GM20000 (cell line): ENCODE data around the gene BRAP.

Experiments used
- DNase-seq: peaks from one replicate; pipeline ENCODE4 v3.0.0; 2012; ENCODE audit warnings: low spot score
- CTCF ChIP-seq: IDR thresholded peaks from 2 replicates; pipeline ENCODE4 v1.5.1; 2012; ENCODE audit warnings: mild to moderate bottlenecking, control low read depth; ENCODE audit errors: extremely low read depth, missing control alignments

The BRAP gene

GRCh38 chr12:111715279-111715678, 29.5 kb upstream of the BRAP start:
- TF ChIP-seq CTCF, result no peak
- no peak for DNase-seq

DNA sequence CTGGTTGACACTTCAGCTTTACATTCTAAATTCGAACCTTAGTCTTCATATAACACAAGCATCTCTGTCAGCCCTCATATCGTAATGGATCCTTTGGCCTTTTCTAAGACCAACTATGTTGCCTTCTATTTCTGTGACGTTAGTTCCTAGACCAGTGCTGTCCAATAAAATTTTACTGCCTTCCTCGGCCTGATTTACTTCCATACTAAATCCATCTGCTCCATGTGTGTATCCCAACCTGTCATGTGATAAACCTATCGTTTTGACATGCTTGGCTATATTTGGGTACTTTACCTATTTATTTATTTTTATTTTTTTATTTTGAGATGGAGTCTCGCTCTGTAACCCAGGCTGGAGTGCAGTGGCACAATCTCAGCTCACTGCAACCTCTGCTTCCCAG, 20.4 kb upstream of the BRAP start:
- no peak for DNase-seq
- no peak for TF ChIP-seq CTCF

GRCh38 chr12:111705672-111706071, 19.9 kb upstream of the BRAP start:
- TF ChIP-seq CTCF, result no peak
- DNase-seq, result no peak

DNA sequence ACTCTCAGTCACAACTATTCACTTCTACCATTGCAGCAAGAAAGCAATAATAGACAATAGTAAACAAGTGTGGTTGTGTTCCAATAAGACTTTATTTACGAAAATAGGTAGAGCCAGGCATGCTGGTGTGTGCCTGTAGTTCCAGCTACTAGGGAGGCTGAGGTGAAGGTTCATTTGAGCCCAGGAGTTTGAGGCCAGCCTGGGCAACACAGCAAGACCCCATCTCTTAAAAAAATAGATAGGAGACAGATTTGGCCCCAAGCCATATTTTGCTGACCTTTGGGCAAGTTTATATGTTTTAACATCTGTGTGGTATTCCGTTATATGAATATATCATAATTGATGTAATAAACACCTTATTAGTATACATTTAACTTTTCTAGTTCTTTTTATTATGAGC, 14.2 kb upstream of the BRAP start:
- TF ChIP-seq CTCF, result no peak
- DNase-seq, result no peak

DNA sequence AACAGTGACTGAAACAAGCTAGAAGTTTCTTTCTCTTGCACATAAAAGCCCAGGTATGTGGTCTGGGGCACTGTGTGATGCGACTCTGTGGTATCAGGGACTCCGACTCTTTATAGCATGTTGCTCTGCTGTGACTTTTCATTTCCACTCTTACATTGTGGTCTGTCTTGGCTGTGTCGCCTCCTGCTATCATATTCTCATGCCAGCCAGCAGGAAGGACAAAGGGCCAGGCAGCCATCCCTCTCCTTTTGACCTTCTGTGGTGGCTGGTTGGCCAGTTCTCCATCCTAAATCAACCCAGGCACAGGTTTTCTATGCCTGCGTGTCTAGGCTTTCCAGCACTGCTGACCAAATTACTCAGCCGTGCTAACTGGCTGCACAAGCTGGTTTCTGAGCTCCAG, 8.1 kb upstream of the BRAP start:
- no peak for TF ChIP-seq CTCF
- DNase-seq, result no peak

- TF ChIP-seq CTCF, result no peak
- no peak for DNase-seq
These were observed 6.9 kb upstream of the BRAP start for GRCh38 chr12:111692575-111693210.

- DNase-seq, result no peak
- TF ChIP-seq CTCF, result no peak
These were observed 5.5 kb upstream of the BRAP start for GRCh38 chr12:111691262-111691661.
